Measurements from ENCODE around the gene SLC7A7. TPM values are rescaled to one million over a fixed set of nuclear protein-coding genes. Genes with fewer than 3 reads are reported as not detected.
"Not testable (repeated sequence)": the region's sequence is repeated elsewhere in the genome, so short reads cannot be mapped to it uniquely, and the experiment has no call there.

SLC7A7 gene
- total RNA-seq (2021) (4.7 and 5.9 TPM in 2 replicates), Bru-seq, nascent RNA (percentile 33 among the genes with signal in this experiment), BruChase-seq, experiment 1, labeled RNA remaining after a 2-hour chase (percentile 40 among the genes with signal in this experiment), BruChase-seq, experiment 2, labeled RNA remaining after a 6-hour chase (percentile 40 among the genes with signal in this experiment)
- long read RNA-seq, partial matches to known transcripts: 0 of 9 reads
- long read RNA-seq, other reads (novel, unspliced or antisense): 2 of 9 reads

DNA sequence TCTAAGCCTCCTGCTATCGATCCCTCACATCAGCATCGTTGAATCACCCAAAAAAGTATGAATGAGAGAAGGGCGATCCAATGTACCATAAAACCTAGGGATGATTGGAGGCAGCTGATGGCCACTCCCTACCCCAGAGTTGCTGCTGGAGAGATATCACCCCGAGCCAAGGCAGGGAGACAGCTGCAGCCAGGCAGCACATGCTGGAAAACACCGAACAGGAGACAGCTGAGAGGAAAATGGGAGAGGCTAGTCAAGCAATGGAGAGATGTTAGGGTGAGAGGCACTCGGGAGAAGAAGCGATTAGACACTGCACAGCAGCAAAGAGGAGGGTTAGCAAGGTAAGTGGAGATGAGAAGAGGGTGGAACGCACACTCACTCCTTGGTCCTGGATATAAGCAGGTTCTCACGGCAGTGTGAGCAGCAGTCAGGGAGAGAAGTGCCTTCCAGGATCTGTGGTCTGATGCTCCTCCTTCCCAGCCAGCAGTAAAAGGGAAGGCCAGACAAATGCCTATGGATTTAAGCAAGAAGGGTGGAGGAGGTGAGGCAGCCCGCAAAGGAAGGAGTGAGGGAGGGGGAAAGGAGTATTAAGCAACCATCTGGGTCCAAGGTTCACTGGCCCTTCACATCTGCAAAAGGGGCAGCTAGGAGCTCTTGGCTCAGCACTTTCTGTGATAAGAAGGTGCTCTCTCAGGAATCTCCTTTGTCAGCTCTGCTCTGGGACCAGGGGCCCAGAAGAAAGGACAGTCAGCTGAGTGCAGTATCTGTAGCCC is at the start of gene SLC7A7:
SLC7A7 (minus strand) TSS at position 495 of the 773 bp plus-strand sequence. CDS start 2,037 bp downstream, outside the sequence.
- intact Hi-C loops (cut with micrococcal nuclease; ENCODE audit: unreplicated experiment): no loop called here
- H2AFZ ChIP-seq: no peak within 1 kb of the TSS
- BruUV-seq (replicated peaks): no TSS peak

DNA sequence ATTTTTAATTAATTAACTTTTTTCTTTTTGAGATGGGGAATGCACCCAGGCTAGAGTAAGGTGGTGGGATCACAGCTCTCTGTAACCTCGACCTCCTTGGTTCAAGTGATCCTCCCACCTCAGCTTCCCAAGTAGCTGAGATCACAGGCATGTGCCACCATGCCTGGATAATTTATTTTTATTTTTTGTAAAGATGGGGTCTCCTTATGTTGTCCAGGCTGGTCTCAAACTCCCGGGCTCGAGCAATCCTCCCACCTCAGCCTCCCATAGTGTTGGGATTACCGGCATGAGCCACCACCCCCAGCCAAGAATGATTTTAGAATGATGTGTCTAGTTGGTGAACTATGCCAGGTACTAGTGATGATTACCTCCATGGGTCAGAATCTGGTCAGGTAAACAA is 49.7 kb upstream of the SLC7A7 start:
- H3K9me2 ChIP-seq (ENCODE audit: insufficient read depth): no peaks in the 10 kb centered on the region
- no peak for DNase-seq
- H3K4me2 ChIP-seq: no peak overlapping the region
- H3K4me1 ChIP-seq (replicated peaks; ENCODE audit: insufficient read depth): peaks cover 6% of the 10 kb centered on the region; the same call in 1 of the 2 replicates
- H4K20me1 ChIP-seq (ENCODE audit: insufficient read depth): no peaks in the 10 kb centered on the region
- H3K27ac ChIP-seq: no peak overlapping the region
- no peak overlapping the region for H3K4me3 ChIP-seq
- H3K9me3 ChIP-seq (ENCODE audit: insufficient read depth, low read depth): no peaks in the 10 kb centered on the region
- POLR2A ChIA-PET (ENCODE audit: unreplicated experiment): no interaction called here
- intact Hi-C loops (cut with micrococcal nuclease; ENCODE audit: unreplicated experiment): no loop called here
- H3K79me2 ChIP-seq (ENCODE audit: low read depth): no peaks in the 10 kb centered on the region
- H2AFZ ChIP-seq: no peak overlapping the region
- TF ChIP-seq CTCF (conservative IDR thresholded peaks at IDR 0.05): no peak
- TF ChIP-seq EZH2 (IDR thresholded peaks at IDR 0.05; ENCODE audit: low read depth): no peak
- no peaks in the 10 kb centered on the region for H3K27me3 ChIP-seq (ENCODE audit: insufficient read depth, low read depth)
- peaks cover 6% of the 10 kb centered on the region for H3F3A ChIP-seq (ENCODE audit: insufficient read depth, low read depth)
- no TSS peak for BruUV-seq (replicated peaks)
- H3K36me3 ChIP-seq (ENCODE audit: low read depth): no peaks in the 10 kb centered on the region
- CTCF ChIA-PET: no interaction called here

More for the DNA sequence above, at the start of gene SLC7A7:
- H3K27ac ChIP-seq: no peak within 1 kb of the TSS
- H3K9me3 ChIP-seq (ENCODE audit: insufficient read depth, low read depth): no peaks in the 10 kb centered on the region
- CTCF ChIA-PET: no interaction called here
- DNase-seq: no peak
- peaks cover 20% of the 10 kb centered on the region for H3K4me1 ChIP-seq (replicated peaks; ENCODE audit: insufficient read depth)
- H4K20me1 ChIP-seq (ENCODE audit: insufficient read depth): no peaks in the 10 kb centered on the region
- POLR2A ChIA-PET (ENCODE audit: unreplicated experiment): interaction anchor here (0.6 kb wide), 1 partner anchor 216 kb away, joined by 3 read pairs; no protein-coding TSS in a partner anchor
- no peaks in the 10 kb centered on the region for H3K9me2 ChIP-seq (ENCODE audit: insufficient read depth)
- no peak within 1 kb of the TSS for H3K4me3 ChIP-seq
- no peaks in the 10 kb centered on the region for H3K27me3 ChIP-seq (ENCODE audit: insufficient read depth, low read depth)
- H3K36me3 ChIP-seq (ENCODE audit: low read depth): no peaks in the 10 kb centered on the region
- no peak for TF ChIP-seq CTCF (conservative IDR thresholded peaks at IDR 0.05)
- TF ChIP-seq EZH2 (IDR thresholded peaks at IDR 0.05; ENCODE audit: low read depth): no peak
- H3K4me2 ChIP-seq: 0 out of 2 replicates have a peak within 1 kb of the TSS, but pooled peaks have one; percentile 7
- no peaks in the 10 kb centered on the region for H3K79me2 ChIP-seq (ENCODE audit: low read depth)
- H3F3A ChIP-seq (ENCODE audit: insufficient read depth, low read depth): peaks cover 10% of the 10 kb centered on the region; the same call in 1 of the 2 replicates

GRCh38 chr14:22861651-22862050 is 46.4 kb upstream of the SLC7A7 start:
- Histone ChIP-seq H3K4me1 (replicated peaks; ENCODE audit: insufficient read depth) (no peaks in the 10 kb centered on the region), H3F3A (ENCODE audit: insufficient read depth, low read depth) (no peaks in the 10 kb centered on the region), H2AFZ (no peak overlapping the region)

DNA sequence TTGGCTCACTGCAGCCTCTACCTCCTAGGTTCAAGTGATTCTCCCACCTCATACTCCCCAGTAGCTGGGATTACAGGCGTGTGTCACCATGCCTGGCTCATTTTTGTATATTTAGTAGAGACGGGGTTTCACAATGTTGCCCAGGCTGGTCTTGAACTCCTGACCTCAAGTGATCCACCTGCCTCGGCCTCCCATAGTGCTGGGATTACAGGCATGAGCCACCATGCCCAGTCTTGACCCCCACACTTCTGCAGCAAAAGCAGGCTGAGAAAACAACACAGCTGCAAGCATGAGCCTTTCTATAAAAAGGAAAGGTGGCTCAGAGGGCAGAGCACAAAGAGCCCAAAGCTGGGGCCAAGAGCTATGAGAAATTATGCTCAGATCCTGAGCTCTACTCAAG is 45.1 kb upstream of the SLC7A7 start:
- BruUV-seq (replicated peaks); H3K27ac ChIP-seq; H3K36me3 ChIP-seq (ENCODE audit: low read depth); H3K9me2 ChIP-seq (ENCODE audit: insufficient read depth); H3K9me3 ChIP-seq (ENCODE audit: insufficient read depth, low read depth); H3K27me3 ChIP-seq (ENCODE audit: insufficient read depth, low read depth); DNase-seq; H3K4me2 ChIP-seq; H3F3A ChIP-seq (ENCODE audit: insufficient read depth, low read depth); intact Hi-C loops (cut with micrococcal nuclease; ENCODE audit: unreplicated experiment); H3K4me3 ChIP-seq; H3K79me2 ChIP-seq (ENCODE audit: low read depth); H3K4me1 ChIP-seq (replicated peaks; ENCODE audit: insufficient read depth); H2AFZ ChIP-seq; H4K20me1 ChIP-seq (ENCODE audit: insufficient read depth): not testable (repeated sequence)
- ChIA-PET CTCF (interaction anchor here (0.6 to 0.7 kb wide), 3 partner anchors 9 to 1743 kb away, joined by 3 read pairs; no protein-coding TSS in a partner anchor), POLR2A (ENCODE audit: unreplicated experiment) (interaction anchor here (0.7 kb wide), 1 partner anchor 234 kb away, joined by 13 read pairs; no protein-coding TSS in a partner anchor)

More at GRCh38 chr14:22861651-22862050, 46.4 kb upstream of the SLC7A7 start:
- H4K20me1 ChIP-seq (ENCODE audit: insufficient read depth): no peaks in the 10 kb centered on the region
- H3K27ac ChIP-seq: no peak overlapping the region
- no peaks in the 10 kb centered on the region for H3K9me3 ChIP-seq (ENCODE audit: insufficient read depth, low read depth)
- no peak overlapping the region for H3K4me3 ChIP-seq
- ChIA-PET CTCF (no interaction called here), POLR2A (ENCODE audit: unreplicated experiment) (interaction anchor here (0.7 kb wide), 1 partner anchor 208 kb away, joined by 6 read pairs; no protein-coding TSS in a partner anchor)
- TF ChIP-seq CTCF (conservative IDR thresholded peaks at IDR 0.05) (no peak), EZH2 (IDR thresholded peaks at IDR 0.05; ENCODE audit: low read depth) (no peak)
- intact Hi-C loops (cut with micrococcal nuclease; ENCODE audit: unreplicated experiment): no loop called here
- no peak for DNase-seq
- H3K36me3 ChIP-seq (ENCODE audit: low read depth): no peaks in the 10 kb centered on the region
- no TSS peak for BruUV-seq (replicated peaks)
- H3K4me2 ChIP-seq: no peak overlapping the region
- H3K27me3 ChIP-seq (ENCODE audit: insufficient read depth, low read depth): no peaks in the 10 kb centered on the region
- H3K79me2 ChIP-seq (ENCODE audit: low read depth): no peaks in the 10 kb centered on the region
- H3K9me2 ChIP-seq (ENCODE audit: insufficient read depth): no peaks in the 10 kb centered on the region

All from PC-9 (cell line).